HEK293 (cell line): Measurements from ENCODE around the gene SEC24B.

ENCODE experiments used
- CTCF ChIA-PET: fragments of 350-600 bp; formaldehyde crosslinking; extraction: SDS; loops from one replicate; lab custom pipeline; 2021; ENCODE audit warnings: antibody characterized with exemption; lab: Yijun Ruan, JAX
- POLR2A ChIA-PET: fragments of 300-600 bp; formaldehyde crosslinking; extraction: SDS; loops from one replicate; lab custom pipeline; 2020; ENCODE audit warnings: antibody characterized with exemption, inconsistent platforms; lab: Yijun Ruan, JAX
- H3K27ac ChIP-seq: fragments of 200-500 bp; sonication (Bioruptor generic); 2 replicates; pipeline ENCODE4 v1.5.1; 2014; ENCODE audit warnings: low read depth, low read length, control low read depth, inconsistent platforms; ENCODE audit errors: extremely low read depth
- H3K36me3 ChIP-seq, 2 experiments: fragments of 200-500 bp in 1 of 2; sonication (Bioruptor generic) in 1 of 2; 1 replicate in 1 of 2; 2 replicates in 1 of 2; pipeline ENCODE4 v1.5.1; 2014 to 2017; ENCODE audit warnings: inconsistent platforms in 2 of 2, low read length in 2 of 2; ENCODE audit not compliant: control insufficient read depth in 2 of 2, insufficient read depth in 1 of 2
- H3K4me1 ChIP-seq: fragments of 200-500 bp; sonication (Bioruptor generic); 2 replicates; pipeline ENCODE4 v1.5.1; 2014; ENCODE audit warnings: mild to moderate bottlenecking, low read length, inconsistent platforms; ENCODE audit not compliant: control insufficient read depth, insufficient read depth
- H3K4me3 ChIP-seq: 2 replicates; pipeline ENCODE4 v1.5.1; 2011; ENCODE audit warnings: low read depth, mild to moderate bottlenecking, control low read depth, low read length, moderate library complexity
- H3K9me3 ChIP-seq: fragments of 200-500 bp; sonication (Bioruptor generic); 2 replicates; pipeline ENCODE4 v1.5.1; 2014; ENCODE audit warnings: low read depth, low read length, inconsistent platforms; ENCODE audit not compliant: control insufficient read depth, insufficient read depth
- GLIS1 ChIP-seq: fragments of 450-650 bp; formaldehyde crosslinking; IDR thresholded peaks from 2 replicates; pipeline ENCODE4 v1.5.1; 2016; ENCODE audit warnings: missing biosample characterization, missing genetic modification characterization
- KLF17 ChIP-seq: fragments of 450-650 bp; formaldehyde crosslinking; IDR thresholded peaks from 2 replicates; pipeline ENCODE4 v1.5.1; 2016; ENCODE audit warnings: missing biosample characterization, missing genetic modification characterization
- OSR2 ChIP-seq: fragments of 450-650 bp; formaldehyde crosslinking; IDR thresholded peaks from 2 replicates; pipeline ENCODE4 v1.5.1; 2016; ENCODE audit warnings: missing biosample characterization, missing genetic modification characterization
- SCRT2 ChIP-seq: fragments of 450-650 bp; formaldehyde crosslinking; IDR thresholded peaks from 2 replicates; pipeline ENCODE4 v1.5.1; 2016; ENCODE audit warnings: missing biosample characterization, missing genetic modification characterization
- WT1 ChIP-seq: fragments of 450-650 bp; formaldehyde crosslinking; IDR thresholded peaks from 2 replicates; pipeline ENCODE4 v1.5.1; 2016; ENCODE audit warnings: missing biosample characterization, missing genetic modification characterization
- ZFHX2 ChIP-seq: fragments of 450-650 bp; formaldehyde crosslinking; conservative IDR thresholded peaks from 2 replicates; pipeline ENCODE4 v1.5.1; 2016; ENCODE audit warnings: missing biosample characterization, missing genetic modification characterization
- ZFP41 ChIP-seq: fragments of 450-650 bp; formaldehyde crosslinking; IDR thresholded peaks from 2 replicates; pipeline ENCODE4 v1.5.1; 2016; ENCODE audit warnings: missing biosample characterization, missing genetic modification characterization, borderline replicate concordance
- ZNF10 ChIP-seq: fragments of 450-650 bp; formaldehyde crosslinking; IDR thresholded peaks from 2 replicates; pipeline ENCODE4 v1.5.1; 2017; ENCODE audit warnings: missing biosample characterization, missing genetic modification characterization
- ZNF114 ChIP-seq: fragments of 450-650 bp; formaldehyde crosslinking; IDR thresholded peaks from 2 replicates; pipeline ENCODE4 v1.5.0; 2017; ENCODE audit warnings: missing biosample characterization, missing genetic modification characterization
- ZNF175 ChIP-seq: fragments of 450-650 bp; formaldehyde crosslinking; IDR thresholded peaks from 2 replicates; pipeline ENCODE4 v1.5.1; 2016; ENCODE audit warnings: missing biosample characterization, missing genetic modification characterization
- ZNF266 ChIP-seq: fragments of 450-650 bp; formaldehyde crosslinking; IDR thresholded peaks from 2 replicates; pipeline ENCODE4 v1.5.1; 2016; ENCODE audit warnings: missing biosample characterization, missing genetic modification characterization, low read depth
- ZNF335 ChIP-seq: fragments of 450-650 bp; formaldehyde crosslinking; conservative IDR thresholded peaks from 2 replicates; pipeline ENCODE4 v1.5.1; 2016; ENCODE audit warnings: missing biosample characterization, missing genetic modification characterization
- ZNF501 ChIP-seq: fragments of 450-650 bp; formaldehyde crosslinking; IDR thresholded peaks from 2 replicates; pipeline ENCODE4 v1.5.1; 2016; ENCODE audit warnings: missing biosample characterization, missing genetic modification characterization
- ZNF530 ChIP-seq: fragments of 450-650 bp; formaldehyde crosslinking; IDR thresholded peaks from 2 replicates; pipeline ENCODE4 v1.5.1; 2016; ENCODE audit warnings: low read depth, missing biosample characterization, missing genetic modification characterization
- ZNF624 ChIP-seq: fragments of 450-650 bp; formaldehyde crosslinking; IDR thresholded peaks from 2 replicates; pipeline ENCODE4 v1.5.1; 2017; ENCODE audit warnings: missing biosample characterization, missing genetic modification characterization
- ZNF664 ChIP-seq: fragments of 450-650 bp; formaldehyde crosslinking; IDR thresholded peaks from 2 replicates; pipeline ENCODE4 v1.5.1; 2016; ENCODE audit warnings: missing biosample characterization, missing genetic modification characterization
- ZNF704 ChIP-seq: fragments of 450-650 bp; formaldehyde crosslinking; IDR thresholded peaks from 2 replicates; pipeline ENCODE4 v1.5.1; 2016; ENCODE audit warnings: missing biosample characterization, missing genetic modification characterization
- ZXDB ChIP-seq: fragments of 450-650 bp; formaldehyde crosslinking; IDR thresholded peaks from 2 replicates; pipeline ENCODE4 v1.5.1; 2016; ENCODE audit warnings: missing biosample characterization, missing genetic modification characterization
- TF ChIP-seq, protein P1 (sequence below): fragments of 450-650 bp; formaldehyde crosslinking; IDR thresholded peaks from 2 replicates; pipeline ENCODE4 v1.5.1; 2016; ENCODE audit warnings: missing biosample characterization, missing genetic modification characterization
- TF ChIP-seq, protein P2 (sequence below): fragments of 450-650 bp; formaldehyde crosslinking; IDR thresholded peaks from 2 replicates; pipeline ENCODE4; 2016; ENCODE audit warnings: missing biosample characterization, missing genetic modification characterization
- TF ChIP-seq, protein P3 (sequence below): fragments of 450-650 bp; formaldehyde crosslinking; IDR thresholded peaks from 2 replicates; pipeline ENCODE4 v1.5.1; 2016; ENCODE audit warnings: missing biosample characterization, missing genetic modification characterization

The SEC24B gene

GRCh38 chr4:109419679-109420078 is 13.9 kb upstream of the SEC24B start:
- Histone ChIP-seq H3K9me3 (no peaks in the 10 kb centered on the region), H3K4me1 (no peaks in the 10 kb centered on the region), H3K4me3 (no peak overlapping the region), H3K27ac (no peak overlapping the region), H3K36me3 (no peaks in the 10 kb centered on the region)
- ChIA-PET POLR2A (no interaction called here), CTCF (interaction anchor here (1.0 to 1.1 kb wide), 2 partner anchors 407 to 559 kb away, joined by 3 to 4 read pairs; no protein-coding TSS in a partner anchor)
- peak; percentile 70 for TF ChIP-seq GLIS1 (tag by site-specific recombination)
- peak; percentile 36; the same call in 1 of the 2 replicates for TF ChIP-seq OSR2 (tag by site-specific recombination)
- TF ChIP-seq ZNF664 (tag by site-specific recombination): no peak
- no peak for TF ChIP-seq ZNF704

DNA sequence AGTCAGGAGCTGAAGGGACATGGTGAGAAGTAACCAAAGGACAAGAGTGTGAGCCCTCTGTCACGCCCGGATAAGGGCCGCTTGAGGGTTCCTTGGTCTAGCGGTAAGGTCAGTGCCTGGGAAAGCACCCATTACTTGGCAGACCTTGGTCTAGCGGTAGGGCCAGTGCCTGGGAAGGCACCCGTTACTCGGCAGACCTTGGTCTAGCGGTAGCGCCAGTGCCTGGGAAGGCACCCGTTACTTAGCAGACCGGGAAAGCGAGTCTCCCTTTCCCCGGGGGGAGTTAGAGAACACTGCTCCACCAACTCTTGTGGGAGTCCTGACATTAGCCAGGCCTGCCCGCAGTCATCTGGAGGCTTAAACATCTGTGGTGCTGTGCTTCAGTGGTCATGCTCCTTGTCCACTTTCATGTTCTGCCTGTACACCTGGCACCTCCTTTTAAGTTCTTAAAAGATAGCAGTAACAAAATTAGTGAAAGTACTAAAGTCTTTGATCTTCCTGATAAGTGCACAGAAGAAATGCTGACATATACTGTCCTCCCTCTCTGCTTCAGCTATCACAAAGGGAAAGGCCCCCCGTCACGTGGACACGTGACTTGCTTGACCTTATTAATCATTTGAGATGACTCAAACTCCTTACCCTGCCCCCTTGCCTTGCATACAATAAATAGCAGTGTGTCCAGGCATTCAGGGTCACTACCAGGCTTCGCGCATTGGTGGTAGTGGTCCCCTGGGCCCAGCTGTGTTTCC is 9.3 kb upstream of the SEC24B start:
- ChIA-PET POLR2A (no interaction called here), CTCF (interaction anchor here (0.6 to 0.9 kb wide), 5 partner anchors 9 to 619 kb away, joined by 3 to 5 read pairs (median 3); partner anchors contain the start of gene SEC24B)
- no peaks in the 10 kb centered on the region for H3K36me3 ChIP-seq
- H3K4me3 ChIP-seq: no peak overlapping the region
- H3K4me1 ChIP-seq: no peaks in the 10 kb centered on the region
- TF ChIP-seq ZNF266 (tag by site-specific recombination) (no peak), ZFHX2 (tag by site-specific recombination) (no peak)
- H3K27ac ChIP-seq: no peak overlapping the region
- no peaks in the 10 kb centered on the region for H3K9me3 ChIP-seq

GRCh38 chr4:109425405-109425804 is 8.2 kb upstream of the SEC24B start:
- H3K36me3 ChIP-seq: no peaks in the 10 kb centered on the region
- CTCF ChIA-PET: interaction anchor here (0.9 to 2.2 kb wide), 3 partner anchors 14 to 553 kb away, joined by 3 to 5 read pairs (median 3); no protein-coding TSS in a partner anchor
- POLR2A ChIA-PET: no interaction called here

DNA sequence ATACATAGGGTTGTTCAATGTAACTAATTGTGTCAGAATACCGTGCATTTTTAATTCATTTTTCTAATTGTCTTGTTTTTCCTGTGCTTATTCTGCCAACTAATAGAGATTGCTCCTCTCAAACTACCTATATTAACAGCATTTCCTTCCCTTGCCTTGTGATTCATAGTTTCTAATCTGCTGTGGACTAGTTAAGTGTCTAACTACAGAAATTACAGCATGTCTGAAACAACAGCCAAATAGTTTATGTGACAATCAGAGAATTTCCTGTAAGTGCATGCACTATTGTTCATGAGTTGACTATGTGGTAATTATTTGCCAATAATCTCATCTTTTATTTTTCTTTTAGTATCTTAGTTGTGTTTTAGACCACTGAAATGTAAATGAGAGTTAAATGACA is 4.1 kb upstream of the SEC24B start:
- POLR2A ChIA-PET: no interaction called here
- Histone ChIP-seq H3K4me3 (no peak overlapping the region), H3K4me1 (no peaks in the 10 kb centered on the region), H3K36me3 (no peaks in the 10 kb centered on the region), H3K9me3 (no peaks in the 10 kb centered on the region), H3K27ac (no peak overlapping the region)
- CTCF ChIA-PET: no interaction called here
- TF ChIP-seq ZNF10 (tag by site-specific recombination) (no peak), ZNF114 (tag by site-specific recombination) (no peak), ZNF530 (no peak), ZNF175 (tag by site-specific recombination) (no peak), ZNF335 (tag by site-specific recombination) (no peak), ZNF501 (no peak), ZNF624 (no peak), WT1 (tag by site-specific recombination) (no peak), SCRT2 (tag by site-specific recombination) (no peak), KLF17 (no peak)
- TF ChIP-seq, protein P1, sequence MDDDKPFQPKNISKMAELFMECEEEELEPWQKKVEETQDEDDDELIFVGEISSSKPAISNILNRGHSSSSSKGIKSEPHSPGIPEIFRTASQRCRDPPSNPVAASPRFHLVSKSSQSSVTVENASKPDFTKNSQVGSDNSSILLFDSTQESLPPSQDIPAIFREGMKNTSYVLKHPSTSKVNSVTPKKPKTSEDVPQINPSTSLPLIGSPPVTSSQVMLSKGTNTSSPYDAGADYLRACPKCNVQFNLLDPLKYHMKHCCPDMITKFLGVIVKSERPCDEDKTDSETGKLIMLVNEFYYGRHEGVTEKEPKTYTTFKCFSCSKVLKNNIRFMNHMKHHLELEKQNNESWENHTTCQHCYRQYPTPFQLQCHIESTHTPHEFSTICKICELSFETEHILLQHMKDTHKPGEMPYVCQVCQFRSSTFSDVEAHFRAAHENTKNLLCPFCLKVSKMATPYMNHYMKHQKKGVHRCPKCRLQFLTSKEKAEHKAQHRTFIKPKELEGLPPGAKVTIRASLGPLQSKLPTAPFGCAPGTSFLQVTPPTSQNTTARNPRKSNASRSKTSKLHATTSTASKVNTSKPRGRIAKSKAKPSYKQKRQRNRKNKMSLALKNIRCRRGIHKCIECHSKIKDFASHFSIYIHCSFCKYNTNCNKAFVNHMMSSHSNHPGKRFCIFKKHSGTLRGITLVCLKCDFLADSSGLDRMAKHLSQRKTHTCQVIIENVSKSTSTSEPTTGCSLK (tag by site-specific recombination): no peak
- TF ChIP-seq, protein P2, sequence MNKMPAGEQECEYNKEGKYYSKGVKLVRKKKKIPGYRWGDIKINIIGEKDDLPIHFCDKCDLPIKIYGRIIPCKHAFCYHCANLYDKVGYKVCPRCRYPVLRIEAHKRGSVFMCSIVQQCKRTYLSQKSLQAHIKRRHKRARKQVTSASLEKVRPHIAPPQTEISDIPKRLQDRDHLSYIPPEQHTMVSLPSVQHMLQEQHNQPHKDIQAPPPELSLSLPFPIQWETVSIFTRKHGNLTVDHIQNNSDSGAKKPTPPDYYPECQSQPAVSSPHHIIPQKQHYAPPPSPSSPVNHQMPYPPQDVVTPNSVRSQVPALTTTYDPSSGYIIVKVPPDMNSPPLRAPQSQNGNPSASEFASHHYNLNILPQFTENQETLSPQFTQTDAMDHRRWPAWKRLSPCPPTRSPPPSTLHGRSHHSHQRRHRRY (tag by site-specific recombination): no peak
- TF ChIP-seq, protein P3, sequence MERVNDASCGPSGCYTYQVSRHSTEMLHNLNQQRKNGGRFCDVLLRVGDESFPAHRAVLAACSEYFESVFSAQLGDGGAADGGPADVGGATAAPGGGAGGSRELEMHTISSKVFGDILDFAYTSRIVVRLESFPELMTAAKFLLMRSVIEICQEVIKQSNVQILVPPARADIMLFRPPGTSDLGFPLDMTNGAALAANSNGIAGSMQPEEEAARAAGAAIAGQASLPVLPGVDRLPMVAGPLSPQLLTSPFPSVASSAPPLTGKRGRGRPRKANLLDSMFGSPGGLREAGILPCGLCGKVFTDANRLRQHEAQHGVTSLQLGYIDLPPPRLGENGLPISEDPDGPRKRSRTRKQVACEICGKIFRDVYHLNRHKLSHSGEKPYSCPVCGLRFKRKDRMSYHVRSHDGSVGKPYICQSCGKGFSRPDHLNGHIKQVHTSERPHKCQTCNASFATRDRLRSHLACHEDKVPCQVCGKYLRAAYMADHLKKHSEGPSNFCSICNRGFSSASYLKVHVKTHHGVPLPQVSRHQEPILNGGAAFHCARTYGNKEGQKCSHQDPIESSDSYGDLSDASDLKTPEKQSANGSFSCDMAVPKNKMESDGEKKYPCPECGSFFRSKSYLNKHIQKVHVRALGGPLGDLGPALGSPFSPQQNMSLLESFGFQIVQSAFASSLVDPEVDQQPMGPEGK (tag by site-specific recombination): no peak

More at GRCh38 chr4:109425405-109425804, 8.2 kb upstream of the SEC24B start:
- Histone ChIP-seq H3K27ac (no peak overlapping the region), H3K9me3 (no peaks in the 10 kb centered on the region), H3K4me3 (no peak overlapping the region), H3K4me1 (no peaks in the 10 kb centered on the region)
- TF ChIP-seq ZFP41 (tag by site-specific recombination) (no peak), ZXDB (tag by site-specific recombination) (no peak)
